Measurements from ENCODE around the gene STK32B. TPM values are rescaled to one million over a fixed set of nuclear protein-coding genes. Genes with fewer than 3 reads are reported as not detected.
"Not testable (repeated sequence)": the region's sequence is repeated elsewhere in the genome, so short reads cannot be mapped to it uniquely, and the experiment has no call there.

The STK32B gene
- total RNA-seq, 3 donors from 2014 or later: 2.2 to 5.0 (median 4.6) TPM

- Histone ChIP-seq H3K36me3 (no peaks in the 10 kb centered on the region), H3K9me3 (no peaks in the 10 kb centered on the region), H3K4me3 (no peak overlapping the region), H3K27ac (no peak overlapping the region), H3K27me3 (no peaks in the 10 kb centered on the region), H3K4me1 (no peaks in the 10 kb centered on the region)
- no peak for TF ChIP-seq POLR2AphosphoS5 (IDR thresholded peaks at IDR 0.05)
- no peak for TF ChIP-seq CTCF (IDR thresholded peaks at IDR 0.05)
- no peak for TF ChIP-seq POLR2A (IDR thresholded peaks at IDR 0.05)
- no peak for DNase-seq (ENCODE audit: low spot score in 2 of 2)
- intact Hi-C loops (cut with DNase I; ENCODE audit: low total_unique reads): no loop called here
Measured at GRCh38 chr4:5267408-5267807, 216.1 kb downstream of the STK32B start.

- no peaks in the 10 kb centered on the region for H3K36me3 ChIP-seq
- H3K27ac ChIP-seq: no peak overlapping the region
- no peak for DNase-seq (ENCODE audit: low spot score in 2 of 2)
- intact Hi-C loops (cut with DNase I; ENCODE audit: low total_unique reads): no loop called here
- H3K9me3 ChIP-seq: no peaks in the 10 kb centered on the region
- H3K4me3 ChIP-seq: no peak overlapping the region
- no peaks in the 10 kb centered on the region for H3K27me3 ChIP-seq
- TF ChIP-seq POLR2AphosphoS5 (IDR thresholded peaks at IDR 0.05): no peak
- no peak for TF ChIP-seq POLR2A (IDR thresholded peaks at IDR 0.05)
- no peak for TF ChIP-seq CTCF (IDR thresholded peaks at IDR 0.05)
- no peaks in the 10 kb centered on the region for H3K4me1 ChIP-seq
Measured at GRCh38 chr4:5276475-5277075, 225.3 kb downstream of the STK32B start.

- no peak for DNase-seq (ENCODE audit: low spot score in 2 of 2)
- H3K4me3 ChIP-seq: no peak overlapping the region
- H3K9me3 ChIP-seq: no peaks in the 10 kb centered on the region
- no peak overlapping the region for H3K27ac ChIP-seq
- TF ChIP-seq POLR2AphosphoS5 (IDR thresholded peaks at IDR 0.05): no peak
- TF ChIP-seq CTCF (IDR thresholded peaks at IDR 0.05): no peak
- no peak for TF ChIP-seq POLR2A (IDR thresholded peaks at IDR 0.05)
- H3K27me3 ChIP-seq: no peaks in the 10 kb centered on the region
- no peaks in the 10 kb centered on the region for H3K36me3 ChIP-seq
- intact Hi-C loops (cut with DNase I; ENCODE audit: low total_unique reads): no loop called here
- H3K4me1 ChIP-seq: no peaks in the 10 kb centered on the region
Measured at GRCh38 chr4:5277079-5277478, 225.8 kb downstream of the STK32B start.

GRCh38 chr4:5278213-5278612 is 226.9 kb downstream of the STK32B start:
- H3K9me3 ChIP-seq: no peaks in the 10 kb centered on the region
- H3K27me3 ChIP-seq: no peaks in the 10 kb centered on the region
- H3K27ac ChIP-seq: no peak overlapping the region
- H3K4me3 ChIP-seq: no peak overlapping the region
- intact Hi-C loops (cut with DNase I; ENCODE audit: low total_unique reads): no loop called here
- H3K36me3 ChIP-seq: no peaks in the 10 kb centered on the region
- no peaks in the 10 kb centered on the region for H3K4me1 ChIP-seq
- DNase-seq (ENCODE audit: low spot score in 2 of 2): no peak
- TF ChIP-seq POLR2AphosphoS5 (IDR thresholded peaks at IDR 0.05): no peak
- TF ChIP-seq CTCF (IDR thresholded peaks at IDR 0.05): no peak
- TF ChIP-seq POLR2A (IDR thresholded peaks at IDR 0.05): no peak

- H3K4me3 ChIP-seq; H3K27me3 ChIP-seq; H3K27ac ChIP-seq; H3K4me1 ChIP-seq; intact Hi-C loops (cut with DNase I; ENCODE audit: low total_unique reads); H3K36me3 ChIP-seq; H3K9me3 ChIP-seq; DNase-seq (ENCODE audit: low spot score in 2 of 2): not testable (repeated sequence)
Measured at GRCh38 chr4:5280069-5280468, 228.8 kb downstream of the STK32B start.

DNA sequence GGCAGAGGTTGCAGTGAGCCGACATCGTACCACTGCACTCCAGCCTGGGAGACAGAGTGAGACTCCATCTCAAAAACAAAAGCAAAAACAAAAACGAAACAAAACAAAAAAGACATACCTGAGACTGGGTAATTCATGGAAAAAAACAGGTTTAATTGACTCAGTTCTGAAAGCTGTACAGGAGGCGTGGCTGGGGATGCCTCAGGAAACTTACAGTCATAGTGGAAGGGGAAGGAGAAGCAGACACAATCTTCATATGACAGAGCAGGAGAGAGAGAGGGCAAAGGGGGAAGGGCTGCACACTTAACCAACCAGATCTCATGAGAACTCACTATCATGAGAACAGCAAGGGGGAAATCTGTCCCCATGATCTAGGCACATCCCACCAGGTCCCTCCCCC is 229.5 kb downstream of the STK32B start:
- Histone ChIP-seq H3K4me3 (no peak overlapping the region), H3K9me3 (no peaks in the 10 kb centered on the region), H3K27ac (no peak overlapping the region), H3K36me3 (no peaks in the 10 kb centered on the region), H3K27me3 (no peaks in the 10 kb centered on the region), H3K4me1 (no peaks in the 10 kb centered on the region)
- TF ChIP-seq POLR2AphosphoS5 (IDR thresholded peaks at IDR 0.05) (no peak), POLR2A (IDR thresholded peaks at IDR 0.05) (no peak), CTCF (IDR thresholded peaks at IDR 0.05) (no peak)
- intact Hi-C loops (cut with DNase I; ENCODE audit: low total_unique reads): no loop called here
- no peak for DNase-seq (ENCODE audit: low spot score in 2 of 2)
